Activated CD4-positive, CD25-positive, alpha-beta regulatory T cell treated with anti-CD3 and anti-CD28 coated beads, Interleukin-2, amount 50 U/mL, for 72 hours (primary cell): ENCODE data around the gene PPFIA2.

Experiments used
- DNase-seq: peaks from one replicate; pipeline ENCODE4 v3.0.0; 2021

The PPFIA2 gene

GRCh38 chr12:81759190-81760051, at the start of gene PPFIA2:
Gene PPFIA2 (minus strand): TSS chr12:81759350.
- no peak for DNase-seq

- DNase-seq = no peak
Measured at GRCh38 chr12:81800298-81801148, 41.4 kb upstream of the PPFIA2 start.

DNA sequence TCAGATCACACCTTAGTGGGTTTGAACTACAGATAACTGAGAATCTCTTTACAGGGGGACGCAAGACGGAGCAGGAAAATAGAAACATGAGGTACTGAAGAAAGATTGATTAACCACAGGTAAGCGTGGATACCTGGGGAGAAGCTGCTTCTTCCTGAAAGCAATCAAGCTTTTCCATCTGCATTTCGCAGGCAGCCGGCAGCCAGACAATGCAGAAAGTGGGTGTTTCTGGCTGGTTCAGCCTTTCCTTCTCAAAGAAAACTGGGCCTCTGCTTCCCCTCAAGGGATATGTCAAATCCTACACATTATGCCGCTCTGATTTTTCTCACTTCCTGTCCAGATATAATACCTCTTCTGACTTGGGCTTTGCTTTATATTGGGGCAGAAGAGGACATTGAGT, 39.1 kb upstream of the PPFIA2 start:
- DNase-seq = no peak

GRCh38 chr12:81797100-81797499, 38.0 kb upstream of the PPFIA2 start:
- no peak for DNase-seq

DNA sequence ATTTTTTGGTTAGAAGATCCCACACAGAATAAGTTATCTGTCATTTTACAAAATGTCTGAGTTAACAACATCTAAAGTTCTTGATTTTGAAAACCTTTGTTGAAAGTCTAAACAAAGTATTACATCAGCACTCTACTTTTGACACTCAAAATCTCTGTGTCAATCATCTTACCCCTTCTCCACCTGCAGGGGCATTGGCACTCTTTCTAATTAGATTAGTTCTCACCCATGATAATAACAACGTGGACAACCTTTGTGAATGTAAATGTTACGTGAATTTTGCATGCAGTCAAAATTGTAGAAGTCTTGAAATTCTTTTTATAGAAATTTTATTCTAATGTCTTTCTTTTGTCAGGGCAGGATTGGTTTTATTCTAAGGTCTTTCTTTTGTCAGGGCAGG, 33.5 kb upstream of the PPFIA2 start:
- DNase-seq = no peak

DNA sequence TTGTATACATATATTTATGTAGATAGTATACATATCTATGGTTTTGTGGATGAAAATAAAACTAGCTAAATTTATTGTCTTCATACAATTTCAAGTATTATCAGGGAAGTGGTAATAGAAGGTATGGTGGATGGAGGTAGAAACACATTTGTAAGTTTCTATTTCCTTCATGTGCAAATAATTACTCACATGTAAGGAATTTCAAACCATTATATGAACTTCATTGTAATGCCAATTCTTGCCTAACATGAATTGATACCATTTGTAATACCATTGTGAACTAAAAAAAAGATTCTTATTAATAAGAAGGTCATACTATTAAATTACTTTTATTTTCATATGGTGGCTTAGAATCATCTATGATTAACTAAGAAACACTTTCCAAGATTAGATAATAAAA, 20.1 kb upstream of the PPFIA2 start:
- DNase-seq = no peak

DNA sequence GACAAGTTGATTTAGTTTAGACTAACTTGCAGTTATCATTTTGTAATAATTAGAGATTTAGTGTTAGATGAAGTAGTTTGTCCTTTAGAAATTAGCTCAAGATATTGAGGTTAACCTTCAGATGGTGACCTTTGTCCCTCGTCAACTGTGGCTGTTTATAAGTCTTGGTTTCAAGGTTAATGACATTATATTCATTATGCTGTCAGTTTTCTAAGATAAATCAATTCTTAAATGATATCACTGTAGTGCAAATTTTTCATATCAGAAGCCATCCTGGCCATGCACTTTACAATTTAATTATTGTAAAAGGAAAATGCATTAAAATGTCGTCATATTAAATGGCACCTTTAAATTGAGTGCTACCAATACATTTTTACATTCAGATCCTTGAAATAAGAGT, 19.6 kb upstream of the PPFIA2 start:
- DNase-seq = no peak

- DNase-seq = no peak
Measured at GRCh38 chr12:81758421-81759189, 545 bp downstream of the PPFIA2 start.

DNA sequence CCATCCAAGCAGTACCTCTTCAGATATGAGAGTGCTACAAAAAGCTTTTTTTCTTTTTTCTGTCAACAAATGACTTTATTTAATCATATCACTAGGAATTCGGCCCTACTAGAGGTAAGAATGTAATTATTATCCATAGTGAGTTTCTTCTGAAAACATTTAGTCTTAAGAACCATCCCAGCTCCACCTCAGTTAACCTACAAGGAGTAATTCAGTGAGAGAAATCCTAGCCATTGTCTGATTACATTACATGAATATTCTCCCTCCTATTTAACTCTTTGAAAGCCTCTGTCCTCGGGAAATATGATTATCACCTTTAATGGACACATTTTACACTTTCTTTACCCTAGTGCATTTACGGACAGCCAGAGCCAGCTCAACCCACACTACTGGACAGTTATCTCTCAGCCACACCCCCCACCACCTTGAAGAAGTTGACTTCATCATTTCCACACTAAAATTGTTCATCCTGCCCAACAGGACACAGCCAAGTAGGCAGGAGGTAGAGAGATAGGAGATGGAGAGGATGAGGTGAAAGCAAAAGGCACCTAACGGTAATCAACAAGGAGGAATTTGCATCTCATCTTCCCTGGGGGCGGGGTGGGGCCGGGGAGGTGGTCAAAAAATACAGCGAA, 1.3 kb downstream of the PPFIA2 start:
- no peak for DNase-seq

DNA sequence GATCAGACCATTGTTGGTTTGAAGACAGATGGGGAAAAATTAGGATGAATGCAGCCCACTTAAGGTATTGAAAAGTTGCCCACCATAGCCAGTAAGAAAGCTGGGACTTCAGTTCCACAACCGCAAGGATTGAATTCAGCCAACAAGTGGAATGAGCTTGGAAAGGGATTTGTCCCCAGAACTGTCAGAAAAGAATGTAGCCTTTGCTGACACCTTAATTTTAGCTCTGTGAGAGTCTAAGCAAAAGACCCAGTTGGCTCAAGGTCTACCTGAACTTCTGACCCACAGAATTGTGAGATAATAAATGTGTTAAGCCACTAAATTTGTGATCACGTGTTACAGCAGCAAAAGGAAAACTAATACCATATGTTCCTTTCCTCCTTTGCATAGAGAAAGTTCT, 29.4 kb downstream of the PPFIA2 start:
- no peak for DNase-seq

DNA sequence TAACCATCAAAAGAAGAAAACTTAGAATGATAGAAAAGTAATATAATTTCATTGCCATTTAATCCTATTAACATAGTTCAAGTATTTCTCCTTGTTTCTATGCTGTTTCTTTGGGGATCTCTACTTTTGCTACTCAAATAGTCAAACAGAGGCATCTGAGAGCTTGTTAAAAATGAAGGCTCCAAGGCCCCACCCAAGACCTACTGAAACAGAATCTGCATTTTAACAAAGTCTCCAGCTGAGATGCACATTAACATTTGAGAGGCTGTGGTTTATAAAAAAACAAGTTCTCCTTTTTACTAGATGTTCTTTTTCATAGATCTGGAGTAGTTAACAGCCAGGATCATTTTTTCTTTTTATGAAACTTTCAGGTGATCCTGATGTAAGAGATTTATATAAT, 31.8 kb downstream of the PPFIA2 start:
- no peak for DNase-seq

GRCh38 chr12:81726634-81727033, 32.5 kb downstream of the PPFIA2 start:
- DNase-seq = no peak

DNA sequence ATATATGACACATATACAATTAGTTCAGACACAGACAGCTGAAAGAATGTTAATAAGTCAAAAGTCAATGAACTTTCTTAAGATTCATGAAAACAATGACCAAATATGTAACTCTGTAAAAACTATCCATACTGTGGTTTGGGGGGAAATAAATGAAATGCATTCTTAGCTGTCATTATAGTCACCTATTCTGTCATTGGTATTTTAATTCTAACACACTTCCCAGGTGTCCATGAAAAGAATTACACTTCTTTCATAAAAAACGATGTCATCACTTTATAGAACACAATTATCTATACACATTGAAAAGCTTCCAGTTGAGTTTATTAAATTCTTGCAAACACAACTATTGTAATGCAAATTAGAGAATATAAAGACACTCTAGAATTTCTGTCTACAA, 35.8 kb downstream of the PPFIA2 start:
- no peak for DNase-seq

DNA sequence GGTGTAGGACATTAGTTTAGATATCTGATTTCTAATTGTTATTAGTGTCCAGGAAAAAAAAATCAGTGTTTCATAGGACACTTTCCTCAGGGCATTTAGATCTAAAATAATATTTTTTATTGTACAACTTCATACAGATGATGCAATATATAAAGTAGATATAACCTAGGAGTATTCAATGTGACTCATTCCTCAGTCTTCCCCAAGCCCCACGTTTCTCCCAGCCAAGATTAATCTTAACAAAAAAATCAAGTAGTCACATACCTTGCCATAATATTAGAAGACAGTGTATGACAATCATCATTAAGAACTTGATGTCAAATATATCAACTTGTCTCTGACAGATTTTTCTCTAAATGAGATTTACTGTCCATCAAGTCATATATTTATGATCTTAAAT, 37.1 kb downstream of the PPFIA2 start:
- DNase-seq = no peak

- no peak for DNase-seq
Measured at GRCh38 chr12:81718616-81719015, 40.5 kb downstream of the PPFIA2 start.

GRCh38 chr12:81712536-81712935, 46.6 kb downstream of the PPFIA2 start:
- no peak for DNase-seq

GRCh38 chr12:81705586-81705985, 53.6 kb downstream of the PPFIA2 start:
- DNase-seq = no peak

DNA sequence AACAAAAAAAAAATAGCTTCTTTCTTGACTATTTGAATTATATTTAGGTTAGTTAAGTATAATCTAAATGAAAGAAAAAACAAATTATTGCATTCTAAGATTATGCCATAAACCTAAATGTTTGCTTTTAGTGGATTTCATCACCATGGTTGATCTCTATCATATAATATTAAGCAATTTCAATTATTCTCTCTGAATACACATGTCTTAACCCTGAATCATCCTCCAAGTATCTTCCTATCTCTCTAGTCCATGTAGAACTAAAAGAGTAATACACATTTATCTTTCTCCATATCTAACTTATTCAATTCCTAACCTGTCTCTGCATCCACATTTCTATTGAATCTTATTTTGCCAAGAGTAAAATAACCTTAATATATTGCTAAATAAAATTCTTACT, 59.6 kb downstream of the PPFIA2 start:
- DNase-seq = no peak

DNA sequence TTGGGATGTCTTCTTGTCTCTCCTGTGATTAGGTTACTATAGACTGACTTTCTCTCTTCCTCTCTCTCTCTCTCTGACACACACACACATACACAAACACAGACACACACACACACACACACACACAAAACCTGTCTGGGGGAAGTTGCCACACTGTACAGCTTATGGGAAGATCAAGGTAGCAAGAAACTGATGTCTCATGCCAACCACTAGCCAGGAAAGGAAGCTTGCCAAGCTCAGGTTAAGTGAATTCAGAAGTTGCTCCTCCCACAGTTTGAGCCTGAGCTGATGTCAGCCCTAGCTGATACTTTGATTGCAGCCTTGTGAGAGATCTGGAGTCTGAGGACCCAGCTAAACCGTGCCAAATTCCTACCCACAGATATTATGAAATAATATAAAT, 67.1 kb downstream of the PPFIA2 start:
- no peak for DNase-seq

GRCh38 chr12:81683881-81684280, 75.3 kb downstream of the PPFIA2 start:
- DNase-seq = no peak

DNA sequence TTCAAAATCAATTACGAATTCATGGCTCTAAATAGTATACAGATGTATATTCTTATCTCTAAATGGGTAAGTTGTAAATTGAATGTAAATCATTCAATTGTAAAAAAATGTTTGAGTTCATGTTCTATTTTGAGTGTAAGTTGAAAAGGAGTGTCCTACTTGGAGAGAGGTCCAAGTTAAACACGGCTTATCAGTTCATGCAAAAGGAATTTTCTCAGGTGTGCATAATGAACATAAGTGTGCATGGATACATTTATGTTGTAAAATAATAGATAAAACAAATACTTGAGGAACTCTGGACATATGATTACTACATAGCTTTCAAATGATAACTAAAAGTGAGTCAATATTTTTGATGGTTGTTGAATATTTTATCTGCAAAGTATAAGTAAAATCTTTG, 79.5 kb downstream of the PPFIA2 start:
- DNase-seq = no peak

GRCh38 chr12:81670759-81671158, 88.4 kb downstream of the PPFIA2 start:
- no peak for DNase-seq

DNA sequence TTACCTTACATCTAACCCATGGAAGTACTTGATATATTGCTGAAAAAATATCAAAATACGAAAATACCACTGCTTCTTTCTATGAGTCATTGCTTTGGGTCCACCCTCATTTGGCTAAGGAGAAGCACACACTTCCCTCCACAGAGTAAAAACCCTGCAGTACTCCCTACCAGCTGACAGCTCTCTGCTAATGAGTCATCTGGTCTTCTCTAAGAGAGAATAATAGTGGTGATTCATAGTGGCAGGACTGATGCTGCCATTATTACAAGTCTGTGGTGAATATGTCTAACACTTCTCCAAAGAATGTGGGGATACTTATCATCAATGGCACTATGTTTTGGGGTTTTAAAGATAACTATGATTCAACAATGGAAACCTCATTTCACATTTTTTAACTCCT, 90.7 kb downstream of the PPFIA2 start:
- no peak for DNase-seq
